Measurements from ENCODE around the gene GLTPD2. TPM values are rescaled to one million over a fixed set of nuclear protein-coding genes. Genes with fewer than 3 reads are reported as not detected.
A peak's percentile ranks its signal among the peaks of the same experiment; 100 is the strongest.

Gene GLTPD2
- total RNA-seq, 3 donors from 2014 or later = not detected

- TF ChIP-seq CTCF (IDR thresholded peaks at IDR 0.05) = no peak
- intact Hi-C loops (cut with DNase I, micrococcal nuclease) = no loop called here
- H3K36me3 ChIP-seq (ENCODE audit: low read depth) = no peaks in the 10 kb centered on the region
- peak; percentile 21 for ATAC-seq
- H3K4me3 ChIP-seq = peak overlapping the region; percentile 91
- peaks cover 23% of the 10 kb centered on the region for H3K4me1 ChIP-seq (ENCODE audit: low read depth)
- no peaks in the 10 kb centered on the region for H3K9me3 ChIP-seq
- DNase-seq = peak in 2 of 3 donors; percentile 55 to 60
Measured at GRCh38 chr17:4833941-4834680, 45.3 kb downstream of the GLTPD2 start.

- Histone ChIP-seq H3K4me3 (no peak overlapping the region), H3K36me3 (ENCODE audit: low read depth) (no peaks in the 10 kb centered on the region), H3K4me1 (ENCODE audit: low read depth) (peaks cover 27% of the 10 kb centered on the region), H3K9me3 (no peaks in the 10 kb centered on the region)
- ATAC-seq = peak; percentile 8
- TF ChIP-seq CTCF (IDR thresholded peaks at IDR 0.05) = no peak
- peak in 2 of 3 donors; percentile 30 to 47 for DNase-seq
- intact Hi-C loops (cut with DNase I, micrococcal nuclease) = no loop called here
Measured at GRCh38 chr17:4834681-4835020, 45.9 kb downstream of the GLTPD2 start.

GRCh38 chr17:4836221-4836620 lies 47.5 kb downstream of the GLTPD2 start:
- H3K4me1 ChIP-seq (ENCODE audit: low read depth) = peaks cover 33% of the 10 kb centered on the region
- H3K4me3 ChIP-seq = no peak overlapping the region
- intact Hi-C loops (cut with DNase I, micrococcal nuclease) = no loop called here
- H3K9me3 ChIP-seq = no peaks in the 10 kb centered on the region
- DNase-seq (no peak), ATAC-seq (no peak)
- no peaks in the 10 kb centered on the region for H3K36me3 ChIP-seq (ENCODE audit: low read depth)
- TF ChIP-seq CTCF (IDR thresholded peaks at IDR 0.05) = no peak

GRCh38 chr17:4837471-4838308 lies 48.9 kb downstream of the GLTPD2 start:
- Histone ChIP-seq H3K4me3 (no peak overlapping the region), H3K36me3 (ENCODE audit: low read depth) (no peaks in the 10 kb centered on the region), H3K4me1 (ENCODE audit: low read depth) (peaks cover 33% of the 10 kb centered on the region), H3K9me3 (no peaks in the 10 kb centered on the region)
- intact Hi-C loops (cut with DNase I, micrococcal nuclease) = no loop called here
- DNase-seq (no peak), ATAC-seq (no peak)
- no peak for TF ChIP-seq CTCF (IDR thresholded peaks at IDR 0.05)

GRCh38 chr17:4838309-4838785 lies 49.6 kb downstream of the GLTPD2 start:
- intact Hi-C loops (cut with DNase I, micrococcal nuclease) = no loop called here
- Histone ChIP-seq H3K36me3 (ENCODE audit: low read depth) (no peaks in the 10 kb centered on the region), H3K4me1 (ENCODE audit: low read depth) (peaks cover 33% of the 10 kb centered on the region), H3K4me3 (no peak overlapping the region), H3K9me3 (no peaks in the 10 kb centered on the region)
- ATAC-seq (no peak), DNase-seq (no peak)
- no peak for TF ChIP-seq CTCF (IDR thresholded peaks at IDR 0.05)
